Stimulated activated naive CD8-positive, alpha-beta T cell treated with anti-CD3 and anti-CD28 coated beads, Interleukin-15, Interleukin-2, amounts not matched to agents 100 ng/mL and 50 ng/mL, for 24 hours (primary cell): ENCODE data around the gene IL32.

Experiments used
- H3K27ac Mint-ChIP-seq: one replicate; pipeline ENCODE4 v1.8.0; 2021; ENCODE audit warnings: mild to moderate bottlenecking, mixed read lengths
- H3K27me3 Mint-ChIP-seq: one replicate; pipeline ENCODE4 v1.8.0; 2021; ENCODE audit warnings: mixed read lengths
- H3K36me3 Mint-ChIP-seq: one replicate; pipeline ENCODE4 v1.8.0; 2021; ENCODE audit warnings: low read depth, mixed read lengths
- H3K4me1 Mint-ChIP-seq: one replicate; pipeline ENCODE4 v1.8.0; 2021; ENCODE audit warnings: low read depth, mixed read lengths
- H3K4me3 Mint-ChIP-seq: one replicate; pipeline ENCODE4 v1.8.0; 2021; ENCODE audit warnings: mild to moderate bottlenecking, mixed read lengths
- H3K9me3 Mint-ChIP-seq: one replicate; pipeline ENCODE4 v1.8.0; 2021; ENCODE audit warnings: mixed read lengths

Gene IL32

DNA sequence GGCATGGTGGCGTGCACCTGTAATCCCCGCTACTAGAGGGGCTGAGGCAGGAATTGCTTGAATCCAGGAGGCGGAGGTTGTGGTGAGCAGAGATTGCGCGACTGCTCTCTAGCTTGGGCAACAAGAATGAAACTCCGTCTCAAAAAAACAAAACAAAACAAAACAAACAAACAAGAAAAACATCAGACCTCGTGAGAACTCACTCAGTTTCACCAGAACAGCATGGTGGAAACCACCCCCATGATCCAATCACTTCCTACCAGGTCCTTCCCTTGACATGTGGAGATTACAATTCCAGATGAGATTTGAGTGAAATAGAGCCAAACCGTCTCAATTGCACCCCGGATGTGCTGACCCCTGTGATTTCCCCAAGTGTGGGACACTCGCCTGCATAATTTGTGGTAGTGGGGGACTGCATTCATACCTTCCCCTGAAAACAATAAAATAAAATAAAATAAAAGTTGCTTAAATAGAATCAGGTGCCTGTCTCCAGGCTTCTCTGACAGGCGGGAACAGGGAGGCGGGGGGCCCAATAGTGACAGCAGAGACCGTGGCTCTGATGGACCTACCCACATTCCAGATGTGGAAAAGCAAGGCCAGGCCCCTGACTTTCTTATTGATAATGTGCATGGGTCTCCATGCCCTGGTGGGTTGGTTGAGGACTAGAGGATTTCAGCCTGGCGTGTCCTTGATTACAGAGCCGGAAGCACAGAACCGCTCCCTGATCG, 20.6 kb downstream of the IL32 start:
- Mint-ChIP-seq H3K4me1 (peaks cover 33% of the 10 kb centered on the region), H3K36me3 (no peaks in the 10 kb centered on the region), H3K4me3 (peak overlapping the region; percentile 35), H3K9me3 (no peaks in the 10 kb centered on the region), H3K27ac (no peak overlapping the region), H3K27me3 (no peaks in the 10 kb centered on the region)

DNA sequence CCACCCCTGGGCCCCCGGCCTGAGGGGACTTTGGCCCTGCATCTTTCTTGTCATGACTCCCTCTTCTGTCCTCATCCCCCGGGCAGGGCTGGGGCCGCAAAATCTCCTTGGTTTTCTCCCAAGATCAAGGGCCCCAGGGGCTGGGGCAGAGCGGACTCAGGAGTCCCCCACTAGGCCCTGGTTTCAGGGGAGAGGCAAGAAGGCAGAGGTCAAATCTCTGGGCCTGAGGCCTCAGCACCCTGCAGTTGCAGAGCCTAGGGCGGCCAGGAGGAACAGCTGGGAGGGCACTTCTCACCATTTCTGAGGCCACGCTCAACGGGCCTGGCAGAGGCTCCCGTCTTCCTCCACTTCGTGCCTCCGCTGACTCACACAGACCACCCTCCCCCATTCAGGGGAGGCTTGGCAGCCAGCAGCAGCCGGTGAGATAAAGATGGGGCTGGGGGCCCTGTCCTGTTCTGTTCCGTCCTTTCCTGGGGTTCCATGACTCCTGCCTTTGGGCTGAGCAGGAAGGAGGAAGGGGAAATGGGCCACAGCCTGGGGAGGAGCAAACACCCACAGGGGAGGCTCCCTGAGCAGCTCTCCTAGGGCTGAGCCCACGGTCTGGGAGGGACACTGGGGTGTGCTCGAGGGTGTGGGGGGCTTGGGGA, 21.3 kb downstream of the IL32 start:
- no peaks in the 10 kb centered on the region for H3K9me3 Mint-ChIP-seq
- H3K4me3 Mint-ChIP-seq = peak overlapping the region; percentile 53
- H3K27ac Mint-ChIP-seq = no peak overlapping the region
- peaks cover 34% of the 10 kb centered on the region for H3K4me1 Mint-ChIP-seq
- H3K27me3 Mint-ChIP-seq = no peaks in the 10 kb centered on the region
- H3K36me3 Mint-ChIP-seq = no peaks in the 10 kb centered on the region

DNA sequence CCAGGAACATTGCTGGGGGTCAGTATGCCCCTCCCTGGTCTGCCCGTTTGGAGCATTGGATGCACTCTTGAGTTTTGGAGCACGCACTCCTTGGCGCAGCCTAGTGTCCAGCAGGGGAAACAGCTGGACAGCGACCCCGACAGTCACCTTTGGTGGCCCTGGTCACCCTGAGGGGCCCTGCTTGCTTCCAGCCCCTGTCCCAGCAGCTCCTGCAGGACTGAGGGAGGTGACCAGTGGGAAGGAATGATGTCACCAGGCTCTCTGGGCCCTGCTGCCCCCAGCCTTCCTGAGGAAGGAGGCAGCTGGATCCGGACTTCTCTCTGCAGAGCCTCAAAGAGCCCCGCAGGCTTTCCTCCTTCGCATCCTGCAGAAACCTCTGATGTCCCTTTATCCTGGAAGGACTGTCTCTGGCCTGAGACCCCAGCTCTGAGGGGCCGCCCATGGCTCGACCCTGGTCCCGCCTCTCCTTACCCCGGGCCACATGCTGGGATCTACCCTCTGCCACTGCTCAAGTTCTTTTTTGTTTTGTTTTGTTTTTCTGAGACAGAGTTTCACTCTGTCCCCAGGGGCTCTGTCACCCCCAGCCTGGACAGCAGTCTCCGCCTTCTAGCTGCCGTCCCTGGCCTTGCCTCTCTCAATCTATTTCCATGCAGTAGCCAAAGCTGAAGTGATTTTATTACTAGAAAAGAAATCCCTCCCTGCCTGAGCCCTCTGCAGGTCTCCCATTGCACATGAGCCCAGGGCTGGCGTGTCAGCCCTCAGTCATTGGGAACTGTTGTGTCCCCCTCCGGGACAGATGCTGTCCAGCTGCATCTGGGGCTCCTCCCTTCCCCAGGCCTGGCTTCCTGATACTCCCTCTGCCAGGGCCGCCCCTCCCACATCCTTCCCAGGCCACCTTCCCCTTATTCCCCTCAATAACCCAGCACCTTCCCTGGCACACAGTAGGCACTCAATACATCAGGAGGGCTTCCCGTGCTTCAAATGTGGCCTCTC, 22.1 kb downstream of the IL32 start:
- H3K4me3 Mint-ChIP-seq = peak overlapping the region; percentile 53
- H3K36me3 Mint-ChIP-seq = no peaks in the 10 kb centered on the region
- H3K27me3 Mint-ChIP-seq = no peaks in the 10 kb centered on the region
- no peaks in the 10 kb centered on the region for H3K9me3 Mint-ChIP-seq
- no peak overlapping the region for H3K27ac Mint-ChIP-seq
- H3K4me1 Mint-ChIP-seq = peaks cover 34% of the 10 kb centered on the region

DNA sequence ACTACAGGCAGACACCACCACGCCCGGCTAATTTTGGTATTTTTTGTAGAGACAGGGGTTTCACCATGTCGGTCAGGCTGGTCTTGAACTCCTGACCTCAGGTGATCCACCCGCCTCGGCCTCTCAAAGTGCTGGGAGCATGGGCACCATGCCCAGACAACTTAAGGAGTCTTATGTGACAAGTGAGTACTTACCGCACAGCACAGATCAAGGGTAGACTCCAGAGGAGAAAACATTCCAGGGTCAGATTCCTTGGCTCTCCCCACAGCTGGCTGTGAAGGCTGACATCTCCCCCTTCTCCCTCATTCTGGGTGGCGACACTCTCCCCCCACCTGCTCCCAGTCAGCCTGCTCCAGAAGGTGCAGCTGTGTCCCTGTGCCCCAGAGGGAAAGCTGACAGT, 23.0 kb downstream of the IL32 start:
- Mint-ChIP-seq H3K36me3 (no peaks in the 10 kb centered on the region), H3K27me3 (no peaks in the 10 kb centered on the region), H3K4me3 (no peak overlapping the region), H3K4me1 (peaks cover 34% of the 10 kb centered on the region), H3K27ac (no peak overlapping the region), H3K9me3 (no peaks in the 10 kb centered on the region)

DNA sequence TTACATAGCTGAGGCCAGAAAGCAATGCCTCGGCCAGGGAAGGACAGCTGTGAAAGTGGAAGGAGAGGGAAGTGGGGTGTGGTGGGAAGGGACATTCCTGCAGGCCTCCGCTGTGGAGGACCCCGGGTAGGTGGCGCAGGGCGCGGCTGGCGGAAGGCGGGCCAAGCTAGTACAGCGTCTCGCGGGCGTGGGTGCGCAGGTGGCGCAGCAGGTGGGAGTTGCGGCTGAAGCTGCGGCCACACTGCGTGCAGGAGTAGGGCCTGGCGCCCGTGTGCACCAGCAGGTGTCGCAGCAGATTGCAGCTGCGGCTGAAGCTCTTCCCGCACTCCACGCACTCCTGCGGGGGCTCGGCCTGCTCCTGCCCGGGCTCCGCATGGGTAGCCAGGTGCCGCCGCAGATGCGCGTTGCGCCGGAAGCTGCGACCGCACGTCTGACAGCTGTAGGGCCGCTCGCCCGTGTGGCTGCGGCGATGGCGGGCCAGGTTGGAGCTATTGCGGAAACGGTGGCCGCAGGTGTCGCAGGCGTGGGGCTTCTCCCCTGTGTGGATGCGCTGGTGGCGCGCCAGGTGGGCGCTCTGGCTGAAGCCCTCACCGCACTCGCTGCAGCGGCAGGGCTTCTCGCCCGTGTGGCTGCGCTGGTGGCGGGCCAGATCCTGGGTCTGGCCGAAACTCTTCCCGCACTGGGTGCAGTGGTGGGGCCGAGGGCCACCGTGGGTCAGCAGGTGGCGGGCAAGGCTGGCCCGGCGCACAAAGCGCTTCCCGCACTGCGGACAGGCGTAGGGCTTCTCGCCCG, 23.7 kb downstream of the IL32 start:
- Mint-ChIP-seq H3K4me3 (no peak overlapping the region), H3K27ac (no peak overlapping the region), H3K36me3 (no peaks in the 10 kb centered on the region), H3K4me1 (peaks cover 34% of the 10 kb centered on the region), H3K27me3 (no peaks in the 10 kb centered on the region), H3K9me3 (no peaks in the 10 kb centered on the region)

DNA sequence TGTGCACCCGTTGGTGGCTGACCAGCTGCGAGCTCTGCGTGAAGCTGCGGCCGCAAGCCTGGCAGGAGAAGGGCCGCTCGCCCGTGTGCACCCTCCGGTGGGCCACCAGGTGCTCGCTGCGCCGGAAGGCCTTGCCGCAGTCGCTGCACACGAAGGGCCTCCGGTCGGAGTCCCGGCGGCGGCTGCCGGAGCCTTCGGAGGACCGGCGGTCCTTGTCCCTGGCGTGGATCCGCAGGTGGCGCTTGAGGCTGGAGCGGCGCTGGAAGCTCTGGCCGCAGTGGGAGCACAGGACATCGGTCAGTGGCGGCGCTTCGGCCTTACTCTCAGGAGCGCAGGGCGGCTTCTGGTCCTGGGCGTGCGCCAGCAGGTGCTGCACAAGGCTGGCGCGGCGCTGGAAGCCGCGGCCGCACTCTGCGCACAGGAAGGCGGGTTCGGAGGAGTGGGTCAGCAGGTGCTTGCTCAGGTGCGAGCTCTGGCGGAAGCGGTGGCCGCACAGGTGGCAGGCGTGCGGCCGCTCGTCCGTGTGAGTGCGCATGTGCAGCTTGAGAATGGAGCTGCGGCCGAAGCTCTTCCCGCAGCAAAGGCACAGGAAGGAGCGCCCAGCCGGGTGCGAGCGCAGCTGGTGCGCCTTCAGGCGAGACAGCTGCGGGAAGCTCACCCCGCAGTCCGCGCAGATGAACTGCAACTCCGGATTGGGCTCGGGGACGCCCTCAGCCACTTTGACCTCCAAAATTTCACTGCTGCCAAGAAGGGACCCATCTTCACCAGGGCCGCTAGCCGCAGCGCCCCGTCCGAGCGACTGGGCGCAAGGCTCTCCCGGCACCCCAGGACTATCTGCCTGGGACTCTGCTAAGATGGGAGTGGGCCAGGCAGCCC, 24.5 kb downstream of the IL32 start:
- Mint-ChIP-seq H3K36me3 (no peaks in the 10 kb centered on the region), H3K9me3 (no peaks in the 10 kb centered on the region), H3K27me3 (no peaks in the 10 kb centered on the region), H3K4me1 (peaks cover 36% of the 10 kb centered on the region), H3K4me3 (no peak overlapping the region), H3K27ac (no peak overlapping the region)

DNA sequence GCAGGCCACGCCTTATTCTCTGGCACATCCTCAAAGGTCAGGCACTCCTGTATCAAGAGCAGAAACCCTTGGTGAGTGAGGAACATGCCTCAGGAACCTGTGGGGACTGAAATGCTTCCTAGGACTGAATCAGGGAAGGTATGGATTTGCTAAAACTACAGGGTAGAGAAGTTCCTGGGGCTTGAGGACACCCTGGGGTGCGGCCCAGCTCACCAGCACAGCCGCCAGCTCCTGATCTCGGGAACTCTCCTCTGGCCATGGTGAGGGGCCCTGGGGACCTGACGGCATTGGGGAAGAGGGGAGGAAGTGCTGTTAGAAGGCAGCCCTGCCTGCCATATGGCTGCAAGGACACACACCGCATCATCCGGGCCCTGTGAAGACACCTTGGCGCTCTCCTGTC, 26.1 kb downstream of the IL32 start:
- no peak overlapping the region for H3K4me3 Mint-ChIP-seq
- H3K27ac Mint-ChIP-seq = no peak overlapping the region
- peaks cover 40% of the 10 kb centered on the region for H3K4me1 Mint-ChIP-seq

DNA sequence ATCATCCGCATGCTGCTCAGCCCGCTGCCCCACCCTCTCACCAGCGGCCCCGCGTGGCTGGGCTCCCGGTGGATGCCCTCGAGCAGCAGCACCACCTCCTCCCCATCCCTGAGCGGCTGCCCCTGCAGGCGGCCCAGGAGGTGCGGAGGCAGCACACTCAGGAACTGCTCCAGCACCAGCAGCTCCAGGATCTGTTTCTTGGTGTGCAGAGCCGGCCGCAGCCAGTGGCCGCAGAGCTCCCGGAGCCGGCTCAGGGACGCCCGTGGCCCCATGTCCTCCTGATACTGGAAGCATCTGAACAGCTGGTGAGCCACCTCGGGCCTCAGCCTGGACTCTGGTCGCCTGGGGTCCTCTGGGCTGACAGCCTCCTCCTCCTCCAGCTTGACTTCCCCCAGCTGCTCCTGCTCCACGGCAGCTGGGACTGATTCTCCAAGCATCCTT, 27.1 kb downstream of the IL32 start:
- H3K27me3 Mint-ChIP-seq = no peaks in the 10 kb centered on the region
- H3K4me3 Mint-ChIP-seq = no peak overlapping the region
- no peaks in the 10 kb centered on the region for H3K9me3 Mint-ChIP-seq
- H3K27ac Mint-ChIP-seq = no peak overlapping the region
- H3K4me1 Mint-ChIP-seq = peaks cover 36% of the 10 kb centered on the region
- no peaks in the 10 kb centered on the region for H3K36me3 Mint-ChIP-seq

More for the DNA sequence above, 26.1 kb downstream of the IL32 start:
- Mint-ChIP-seq H3K27me3 (no peaks in the 10 kb centered on the region), H3K36me3 (no peaks in the 10 kb centered on the region), H3K9me3 (no peaks in the 10 kb centered on the region)

DNA sequence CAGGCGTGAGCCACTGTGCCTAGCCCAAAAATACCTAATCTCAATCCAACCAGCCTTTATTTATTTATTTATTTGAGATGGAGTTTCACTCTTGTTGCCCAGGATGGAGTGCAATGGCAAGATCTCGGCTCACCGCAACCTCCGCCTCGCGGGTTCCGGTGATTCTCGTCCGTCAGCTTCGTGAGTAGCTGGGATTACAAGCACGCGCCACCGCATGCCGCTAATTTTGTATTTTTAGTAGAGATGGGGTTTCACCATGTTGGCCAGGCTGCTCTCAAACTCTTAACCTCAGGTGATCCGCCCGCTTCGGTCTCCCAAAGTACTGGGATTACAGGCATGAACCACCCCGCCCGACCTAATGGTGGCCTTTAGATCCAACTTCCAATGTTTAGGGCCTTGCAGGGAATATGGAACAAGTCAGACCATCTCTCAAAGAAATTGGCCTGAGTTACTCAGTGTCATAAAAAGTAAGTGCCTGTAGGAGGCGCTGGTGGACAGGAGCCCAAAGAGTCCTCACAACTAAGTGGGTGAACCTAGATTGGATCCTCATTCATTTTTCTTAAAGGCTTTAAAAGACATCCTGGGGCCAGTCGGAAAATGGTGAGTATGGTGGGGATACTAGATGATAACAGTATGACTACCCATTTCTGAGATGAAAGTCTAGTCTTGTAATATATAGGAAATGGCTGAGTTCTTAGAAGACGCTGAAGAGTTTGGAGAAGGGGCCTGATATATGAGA, 29.0 kb downstream of the IL32 start:
- Mint-ChIP-seq H3K36me3 (no peaks in the 10 kb centered on the region), H3K4me3 (no peak overlapping the region), H3K27ac (peak overlapping the region; percentile 36), H3K27me3 (no peaks in the 10 kb centered on the region), H3K4me1 (peaks cover 23% of the 10 kb centered on the region), H3K9me3 (no peaks in the 10 kb centered on the region)

DNA sequence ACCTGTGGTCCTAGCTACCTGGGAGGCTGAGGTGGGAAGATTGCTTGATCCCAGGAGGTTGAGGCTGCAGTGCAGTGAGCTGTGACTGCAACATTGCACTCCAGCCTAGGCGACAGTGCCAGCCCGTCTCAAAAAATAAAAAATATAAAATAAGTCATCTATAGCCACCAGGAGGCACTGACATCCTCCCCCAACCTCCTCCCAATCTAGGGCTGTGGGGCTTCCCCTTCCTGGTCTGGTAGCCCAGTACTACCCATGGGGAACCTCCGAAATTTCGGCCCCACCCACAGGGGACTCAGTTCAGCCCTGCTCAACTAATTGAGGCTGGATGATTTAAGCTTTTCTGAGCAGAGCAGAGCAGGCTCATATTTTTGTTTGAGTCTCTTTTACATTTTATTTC, 30.4 kb downstream of the IL32 start:
- Mint-ChIP-seq H3K36me3 (no peaks in the 10 kb centered on the region), H3K27me3 (no peaks in the 10 kb centered on the region), H3K27ac (no peak overlapping the region), H3K9me3 (no peaks in the 10 kb centered on the region), H3K4me1 (peaks cover 31% of the 10 kb centered on the region), H3K4me3 (no peak overlapping the region)

DNA sequence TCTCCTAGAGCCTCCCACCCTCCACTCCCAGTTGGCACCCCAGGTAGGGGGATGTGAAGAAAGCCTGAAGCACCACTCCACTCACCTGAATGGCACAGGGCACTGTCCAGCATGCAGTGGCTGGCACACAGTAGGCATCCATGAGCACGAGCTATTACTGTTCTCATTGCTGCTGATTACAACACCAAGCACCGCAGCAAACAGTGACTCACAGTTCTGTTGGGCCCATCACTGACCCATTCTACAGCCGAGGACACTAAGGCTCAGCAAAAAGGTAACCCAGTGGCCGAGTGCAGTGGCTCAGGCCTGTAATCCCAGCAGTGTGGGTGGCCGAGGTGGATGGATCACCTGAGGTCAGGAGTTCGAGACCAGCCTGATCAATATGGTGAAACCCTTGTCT, 30.9 kb downstream of the IL32 start:
- Mint-ChIP-seq H3K27ac (no peak overlapping the region), H3K9me3 (no peaks in the 10 kb centered on the region), H3K27me3 (no peaks in the 10 kb centered on the region), H3K36me3 (no peaks in the 10 kb centered on the region), H3K4me1 (peaks cover 31% of the 10 kb centered on the region), H3K4me3 (no peak overlapping the region)

DNA sequence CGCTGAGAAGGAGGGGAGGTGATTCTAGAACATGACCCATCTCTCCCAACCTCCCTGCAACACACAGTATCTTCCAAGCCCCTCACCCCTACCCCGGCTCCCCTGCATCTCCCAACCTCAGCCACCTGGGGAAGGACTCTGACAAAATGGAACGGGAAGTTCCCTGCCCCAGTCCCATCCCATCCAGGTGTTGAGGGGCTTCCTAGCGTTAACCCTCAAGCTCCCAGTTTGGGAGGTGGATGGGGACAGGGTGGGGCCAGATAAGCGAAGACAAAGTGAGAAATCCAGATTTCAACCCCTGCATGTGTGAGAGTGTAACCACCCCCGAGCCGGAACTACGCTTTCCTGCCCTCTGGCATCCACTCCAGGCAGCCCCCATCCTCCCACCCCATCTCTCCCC, 31.8 kb downstream of the IL32 start:
- H3K27ac Mint-ChIP-seq = no peak overlapping the region
- H3K9me3 Mint-ChIP-seq = no peaks in the 10 kb centered on the region
- H3K4me3 Mint-ChIP-seq = no peak overlapping the region
- no peaks in the 10 kb centered on the region for H3K36me3 Mint-ChIP-seq
- H3K4me1 Mint-ChIP-seq = peaks cover 39% of the 10 kb centered on the region
- H3K27me3 Mint-ChIP-seq = no peaks in the 10 kb centered on the region
